ENCODE results near the gene KLHL24. TPM values are rescaled to one million over a fixed set of nuclear protein-coding genes. Genes with fewer than 3 reads are reported as not detected.

The KLHL24 gene
- total and polyA plus RNA-seq, 2 of the 13 experiments (the other 11 are each of a cell fraction or from before 2014, with no cell fraction given) = 6.9 to 15.7 TPM

DNA sequence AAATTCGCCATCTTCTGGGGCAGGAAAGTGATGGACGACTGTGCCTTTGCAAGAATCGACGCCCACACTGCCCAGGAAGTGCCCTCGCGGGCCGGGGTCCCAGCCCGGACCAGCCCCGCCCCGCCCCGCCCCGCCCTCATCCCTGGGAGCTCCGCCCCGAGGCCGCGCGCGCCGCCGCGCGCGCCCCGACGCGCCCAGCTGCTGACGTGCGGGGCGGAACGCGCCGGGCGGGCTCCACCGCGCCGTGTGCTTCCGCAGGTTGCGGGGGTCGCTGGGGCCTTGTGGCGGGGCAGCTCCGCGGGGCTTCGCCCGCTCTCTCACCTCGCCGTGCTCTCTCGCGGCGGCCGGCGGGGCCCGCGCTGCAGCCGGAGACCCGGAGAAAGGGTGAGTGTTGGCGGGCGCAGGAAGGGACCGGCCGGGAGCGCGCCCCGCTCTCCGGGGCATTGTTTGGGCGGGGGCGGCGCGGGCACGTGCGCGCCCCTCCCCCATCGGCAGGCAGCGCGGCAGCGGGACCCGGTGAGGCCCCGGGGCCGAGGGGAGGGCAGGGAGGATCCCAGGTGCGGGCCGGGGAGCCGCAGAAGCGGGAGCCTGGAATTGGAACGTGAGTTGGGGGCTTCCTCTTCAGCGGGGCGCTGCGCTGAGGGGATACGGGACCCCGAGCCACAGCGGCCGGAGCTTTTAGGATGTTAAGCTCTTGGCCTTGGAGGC, 62.3 kb downstream of the KLHL24 start, which contains the start of gene YEATS2 (continued):
- TF ChIP-seq, protein P1, sequence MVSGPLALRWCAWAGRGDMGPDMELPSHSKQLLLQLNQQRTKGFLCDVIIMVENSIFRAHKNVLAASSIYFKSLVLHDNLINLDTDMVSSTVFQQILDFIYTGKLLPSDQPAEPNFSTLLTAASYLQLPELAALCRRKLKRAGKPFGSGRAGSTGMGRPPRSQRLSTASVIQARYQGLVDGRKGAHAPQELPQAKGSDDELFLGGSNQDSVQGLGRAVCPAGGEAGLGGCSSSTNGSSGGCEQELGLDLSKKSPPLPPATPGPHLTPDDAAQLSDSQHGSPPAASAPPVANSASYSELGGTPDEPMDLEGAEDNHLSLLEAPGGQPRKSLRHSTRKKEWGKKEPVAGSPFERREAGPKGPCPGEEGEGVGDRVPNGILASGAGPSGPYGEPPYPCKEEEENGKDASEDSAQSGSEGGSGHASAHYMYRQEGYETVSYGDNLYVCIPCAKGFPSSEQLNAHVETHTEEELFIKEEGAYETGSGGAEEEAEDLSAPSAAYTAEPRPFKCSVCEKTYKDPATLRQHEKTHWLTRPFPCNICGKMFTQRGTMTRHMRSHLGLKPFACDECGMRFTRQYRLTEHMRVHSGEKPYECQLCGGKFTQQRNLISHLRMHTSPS (CRISPR knock-in tag; IDR thresholded peaks at IDR 0.05; ENCODE audit: low read depth) = no peak
- TF ChIP-seq IKZF4 (CRISPR knock-in tag; IDR thresholded peaks at IDR 0.05; ENCODE audit: borderline replicate concordance, low read depth, not compliant biosample characterization) (no peak), YEATS2 (CRISPR knock-in tag; IDR thresholded peaks at IDR 0.05; ENCODE audit: borderline replicate concordance) (peak; percentile 26; the same call in 1 of the 2 replicates), TRIM24 (CRISPR knock-in tag; IDR thresholded peaks at IDR 0.05) (no peak), ARID2 (CRISPR knock-in tag; IDR thresholded peaks at IDR 0.05; ENCODE audit: borderline replicate concordance) (no peak), POLR2AphosphoS5 (IDR thresholded peaks at IDR 0.05; ENCODE audit: low read depth, low read length) (peak; percentile 66), TOPORS (CRISPR knock-in tag; IDR thresholded peaks at IDR 0.05) (0 out of 2 replicates have a peak, but pooled peaks have one; percentile 63), IRX3 (CRISPR knock-in tag; IDR thresholded peaks at IDR 0.05; ENCODE audit: borderline replicate concordance, low read depth) (no peak), THAP11 (CRISPR knock-in tag; IDR thresholded peaks at IDR 0.05) (peak; percentile 55), ATF1 (CRISPR knock-in tag; IDR thresholded peaks at IDR 0.05) (no peak), SOX6 (IDR thresholded peaks at IDR 0.05) (no peak), SOX6 (CRISPR knock-in tag; IDR thresholded peaks at IDR 0.05) (0 out of 2 replicates have a peak, but pooled peaks have one; percentile 11), JUNB (CRISPR knock-in tag; IDR thresholded peaks at IDR 0.05; ENCODE audit: borderline replicate concordance) (no peak), ZNF788 (CRISPR knock-in tag; IDR thresholded peaks at IDR 0.05; ENCODE audit: borderline replicate concordance) (0 out of 2 replicates have a peak, but pooled peaks have one; percentile 21), ZNF3 (CRISPR knock-in tag; IDR thresholded peaks at IDR 0.05) (no peak)
- TF ChIP-seq, protein P2, sequence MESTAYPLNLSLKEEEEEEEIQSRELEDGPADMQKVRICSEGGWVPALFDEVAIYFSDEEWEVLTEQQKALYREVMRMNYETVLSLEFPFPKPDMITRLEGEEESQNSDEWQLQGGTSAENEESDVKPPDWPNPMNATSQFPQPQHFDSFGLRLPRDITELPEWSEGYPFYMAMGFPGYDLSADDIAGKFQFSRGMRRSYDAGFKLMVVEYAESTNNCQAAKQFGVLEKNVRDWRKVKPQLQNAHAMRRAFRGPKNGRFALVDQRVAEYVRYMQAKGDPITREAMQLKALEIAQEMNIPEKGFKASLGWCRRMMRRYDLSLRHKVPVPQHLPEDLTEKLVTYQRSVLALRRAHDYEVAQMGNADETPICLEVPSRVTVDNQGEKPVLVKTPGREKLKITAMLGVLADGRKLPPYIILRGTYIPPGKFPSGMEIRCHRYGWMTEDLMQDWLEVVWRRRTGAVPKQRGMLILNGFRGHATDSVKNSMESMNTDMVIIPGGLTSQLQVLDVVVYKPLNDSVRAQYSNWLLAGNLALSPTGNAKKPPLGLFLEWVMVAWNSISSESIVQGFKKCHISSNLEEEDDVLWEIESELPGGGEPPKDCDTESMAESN (CRISPR knock-in tag; conservative IDR thresholded peaks at IDR 0.05) = peak; percentile 63; the same call in 1 of the 2 replicates
- TF ChIP-seq, protein P3, sequence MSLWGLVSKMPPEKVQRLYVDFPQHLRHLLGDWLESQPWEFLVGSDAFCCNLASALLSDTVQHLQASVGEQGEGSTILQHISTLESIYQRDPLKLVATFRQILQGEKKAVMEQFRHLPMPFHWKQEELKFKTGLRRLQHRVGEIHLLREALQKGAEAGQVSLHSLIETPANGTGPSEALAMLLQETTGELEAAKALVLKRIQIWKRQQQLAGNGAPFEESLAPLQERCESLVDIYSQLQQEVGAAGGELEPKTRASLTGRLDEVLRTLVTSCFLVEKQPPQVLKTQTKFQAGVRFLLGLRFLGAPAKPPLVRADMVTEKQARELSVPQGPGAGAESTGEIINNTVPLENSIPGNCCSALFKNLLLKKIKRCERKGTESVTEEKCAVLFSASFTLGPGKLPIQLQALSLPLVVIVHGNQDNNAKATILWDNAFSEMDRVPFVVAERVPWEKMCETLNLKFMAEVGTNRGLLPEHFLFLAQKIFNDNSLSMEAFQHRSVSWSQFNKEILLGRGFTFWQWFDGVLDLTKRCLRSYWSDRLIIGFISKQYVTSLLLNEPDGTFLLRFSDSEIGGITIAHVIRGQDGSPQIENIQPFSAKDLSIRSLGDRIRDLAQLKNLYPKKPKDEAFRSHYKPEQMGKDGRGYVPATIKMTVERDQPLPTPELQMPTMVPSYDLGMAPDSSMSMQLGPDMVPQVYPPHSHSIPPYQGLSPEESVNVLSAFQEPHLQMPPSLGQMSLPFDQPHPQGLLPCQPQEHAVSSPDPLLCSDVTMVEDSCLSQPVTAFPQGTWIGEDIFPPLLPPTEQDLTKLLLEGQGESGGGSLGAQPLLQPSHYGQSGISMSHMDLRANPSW (CRISPR knock-in tag; IDR thresholded peaks at IDR 0.05; ENCODE audit: borderline replicate concordance) = no peak
- TF ChIP-seq, protein P4, sequence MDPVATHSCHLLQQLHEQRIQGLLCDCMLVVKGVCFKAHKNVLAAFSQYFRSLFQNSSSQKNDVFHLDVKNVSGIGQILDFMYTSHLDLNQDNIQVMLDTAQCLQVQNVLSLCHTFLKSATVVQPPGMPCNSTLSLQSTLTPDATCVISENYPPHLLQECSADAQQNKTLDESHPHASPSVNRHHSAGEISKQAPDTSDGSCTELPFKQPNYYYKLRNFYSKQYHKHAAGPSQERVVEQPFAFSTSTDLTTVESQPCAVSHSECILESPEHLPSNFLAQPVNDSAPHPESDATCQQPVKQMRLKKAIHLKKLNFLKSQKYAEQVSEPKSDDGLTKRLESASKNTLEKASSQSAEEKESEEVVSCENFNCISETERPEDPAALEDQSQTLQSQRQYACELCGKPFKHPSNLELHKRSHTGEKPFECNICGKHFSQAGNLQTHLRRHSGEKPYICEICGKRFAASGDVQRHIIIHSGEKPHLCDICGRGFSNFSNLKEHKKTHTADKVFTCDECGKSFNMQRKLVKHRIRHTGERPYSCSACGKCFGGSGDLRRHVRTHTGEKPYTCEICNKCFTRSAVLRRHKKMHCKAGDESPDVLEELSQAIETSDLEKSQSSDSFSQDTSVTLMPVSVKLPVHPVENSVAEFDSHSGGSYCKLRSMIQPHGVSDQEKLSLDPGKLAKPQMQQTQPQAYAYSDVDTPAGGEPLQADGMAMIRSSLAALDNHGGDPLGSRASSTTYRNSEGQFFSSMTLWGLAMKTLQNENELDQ (CRISPR knock-in tag; IDR thresholded peaks at IDR 0.05; ENCODE audit: borderline replicate concordance) = no peak

Data from HepG2 (cell line).